ENCODE measurements around the gene ANP32A.

The ANP32A gene

DNA sequence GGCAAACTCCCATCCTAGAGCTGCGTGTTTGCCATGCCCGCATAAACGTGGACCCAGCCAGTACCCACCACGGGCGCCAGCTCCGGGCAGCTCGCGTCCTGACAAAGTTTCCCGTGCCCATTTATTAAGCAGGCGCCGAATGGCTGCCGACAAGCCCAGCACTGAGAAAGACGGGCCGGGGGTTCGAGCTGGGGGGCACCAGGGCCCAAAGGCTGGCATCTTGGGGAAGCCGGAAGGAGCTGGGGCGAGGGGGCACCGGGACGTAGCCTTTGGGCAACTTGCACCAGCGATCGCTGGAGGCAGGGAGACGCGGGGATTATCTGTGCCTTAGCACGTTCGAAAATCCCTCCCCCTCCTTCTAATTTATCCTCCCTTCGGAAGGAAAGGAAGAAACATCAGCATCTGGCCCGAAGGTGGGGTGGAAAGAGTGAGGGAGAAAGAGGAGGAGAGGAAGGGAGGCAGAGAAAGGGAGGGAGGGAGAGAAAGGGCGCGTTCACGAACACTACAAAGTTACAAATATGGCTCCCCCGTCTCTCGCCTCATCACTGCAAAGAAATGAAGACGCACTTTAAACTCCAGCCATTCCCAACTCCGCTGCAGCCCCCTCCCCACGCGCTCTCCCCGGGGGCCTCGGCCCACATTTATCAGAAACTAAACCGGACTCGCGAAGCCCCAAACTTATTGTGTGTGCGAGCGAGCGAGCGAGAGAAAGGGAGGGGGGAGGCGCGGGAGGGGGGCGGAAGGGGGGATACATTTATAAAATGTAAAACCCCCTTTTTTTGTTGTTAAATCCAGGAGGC is 1.0 kb downstream of the ANP32A start:
- DNase-seq = peak; percentile 47

DNA sequence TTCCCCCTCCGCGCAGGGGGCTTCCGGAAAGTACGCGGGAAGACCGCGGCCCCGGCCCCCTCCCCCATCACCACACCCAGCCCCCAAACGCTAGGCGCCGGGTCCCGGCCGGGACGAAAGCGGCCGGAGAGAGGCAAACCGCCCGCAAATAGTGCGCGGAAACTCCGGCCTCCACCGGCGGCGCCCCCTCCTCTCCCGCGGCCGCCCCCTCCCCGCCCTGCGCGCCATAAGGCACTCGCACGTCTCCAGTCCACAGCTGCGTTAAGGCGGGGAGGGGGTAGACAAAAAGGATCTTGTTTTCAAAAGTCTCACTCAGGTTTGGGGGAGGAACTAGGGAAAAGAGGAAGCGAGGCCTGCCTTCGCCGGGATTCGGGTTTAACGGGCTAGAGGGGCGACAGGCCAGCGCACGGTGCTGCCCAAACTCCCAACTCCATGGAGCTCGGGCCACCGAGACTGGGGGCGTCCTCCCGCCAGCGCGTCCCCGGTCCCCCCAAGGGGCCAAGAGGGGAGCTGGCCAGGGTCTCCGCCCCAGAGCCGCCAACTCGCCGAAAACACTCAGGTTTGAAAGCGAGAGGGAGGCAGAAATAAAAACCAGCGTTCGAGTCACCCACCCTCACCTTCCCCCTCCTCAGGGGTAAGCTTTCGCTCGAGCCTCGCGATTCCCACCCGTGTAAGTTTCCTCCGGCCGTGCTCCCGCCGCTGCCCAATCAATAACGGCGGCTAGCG is 1.8 kb downstream of the ANP32A start:
- DNase-seq = peak; percentile 51

DNA sequence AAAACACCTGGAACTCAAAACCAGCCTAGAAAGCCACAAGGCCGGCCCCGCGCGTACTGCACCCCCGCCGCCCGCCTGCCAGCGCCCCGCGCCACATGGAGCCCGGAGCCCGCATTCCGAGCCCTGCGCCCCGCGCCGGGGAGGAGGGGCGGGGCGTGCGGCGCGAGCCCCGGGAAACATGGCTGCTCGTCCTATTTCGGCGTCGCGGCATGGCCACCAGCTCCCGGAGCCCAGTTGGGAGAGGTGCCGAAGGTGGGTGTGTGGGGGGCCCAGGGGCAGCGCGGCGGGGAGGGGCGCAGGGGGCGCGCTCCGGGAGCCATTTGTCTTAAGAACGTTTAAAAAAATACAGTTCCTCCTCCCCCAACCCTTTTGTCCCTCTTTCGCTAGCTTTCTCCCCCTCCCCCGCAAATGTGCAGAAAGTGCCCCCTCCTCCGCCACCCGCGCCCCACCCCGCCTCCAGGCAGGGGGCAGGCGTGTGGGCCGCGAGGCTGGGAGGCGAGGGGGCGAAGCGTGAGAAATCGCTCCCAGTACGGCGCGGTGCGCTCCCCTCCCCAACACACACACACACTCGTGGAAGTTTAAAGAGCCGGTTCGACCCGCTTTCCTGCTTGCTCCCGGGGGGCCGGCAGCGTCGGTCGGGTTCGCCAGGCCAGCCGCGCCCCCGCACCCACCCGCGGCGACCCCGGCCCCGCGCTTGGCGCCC is 2.5 kb downstream of the ANP32A start:
- peak; percentile 71 for DNase-seq

DNA sequence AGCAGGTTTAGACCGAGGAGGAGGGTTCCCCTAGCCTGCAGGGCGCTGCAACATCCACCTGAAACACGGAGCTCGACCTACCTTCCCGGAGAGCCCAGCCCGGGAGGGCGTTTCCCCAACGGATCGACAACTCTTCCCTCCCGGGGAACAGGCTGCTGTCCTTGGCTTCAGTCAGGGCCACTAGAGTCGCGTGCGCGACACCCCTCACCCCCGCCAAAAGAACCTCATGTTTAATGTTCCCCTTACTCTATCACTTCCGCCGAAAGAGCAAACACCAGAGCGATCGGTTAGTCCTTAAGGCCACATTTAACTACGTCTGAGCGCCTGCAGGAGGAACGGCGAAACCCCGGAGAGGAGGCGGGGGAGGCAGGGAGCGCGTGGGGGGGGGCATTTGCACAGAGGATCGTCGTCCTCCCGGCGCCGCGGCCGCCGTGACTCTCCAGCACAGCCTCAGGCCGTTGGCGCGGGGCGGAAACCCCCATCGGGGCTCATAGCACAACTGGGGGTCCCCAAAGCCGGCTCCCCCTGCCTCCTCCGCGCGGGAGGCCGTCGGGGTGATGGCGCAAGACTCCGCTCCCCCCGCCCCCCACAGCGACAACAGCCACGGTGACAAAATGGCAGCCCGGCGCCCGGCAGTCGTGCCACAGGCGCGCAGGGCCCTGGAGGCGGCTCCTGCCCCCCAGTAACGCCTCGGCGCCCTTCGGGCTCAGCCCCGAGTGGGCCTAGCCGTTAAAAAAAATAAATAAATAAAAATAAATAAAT is 3.2 kb downstream of the ANP32A start:
- DNase-seq = peak; percentile 75

DNA sequence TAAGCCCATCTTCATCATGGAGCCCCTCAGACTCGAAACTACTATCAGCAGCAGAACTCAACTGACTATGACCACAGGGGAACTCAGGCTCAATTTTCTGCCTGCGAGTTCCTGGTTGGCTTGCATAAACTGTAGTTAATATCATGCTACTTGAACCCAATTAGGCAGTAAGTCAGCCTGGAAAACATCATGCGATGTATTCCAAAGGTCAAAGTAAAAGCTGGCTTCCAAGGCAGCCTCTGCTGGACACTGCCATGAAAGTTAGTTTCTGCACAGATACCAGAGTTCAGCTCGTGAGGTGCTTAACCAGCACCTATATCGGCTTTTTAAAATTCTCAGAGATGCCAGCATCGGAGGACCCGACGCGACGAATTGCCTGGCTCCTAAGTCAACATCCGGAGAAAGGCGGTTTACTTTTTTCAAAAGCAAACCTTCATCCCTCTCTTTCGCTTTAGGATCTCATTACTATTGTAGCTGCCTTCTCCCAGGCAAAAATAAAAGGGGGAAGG is 3.8 kb downstream of the ANP32A start:
- DNase-seq = no peak

DNA sequence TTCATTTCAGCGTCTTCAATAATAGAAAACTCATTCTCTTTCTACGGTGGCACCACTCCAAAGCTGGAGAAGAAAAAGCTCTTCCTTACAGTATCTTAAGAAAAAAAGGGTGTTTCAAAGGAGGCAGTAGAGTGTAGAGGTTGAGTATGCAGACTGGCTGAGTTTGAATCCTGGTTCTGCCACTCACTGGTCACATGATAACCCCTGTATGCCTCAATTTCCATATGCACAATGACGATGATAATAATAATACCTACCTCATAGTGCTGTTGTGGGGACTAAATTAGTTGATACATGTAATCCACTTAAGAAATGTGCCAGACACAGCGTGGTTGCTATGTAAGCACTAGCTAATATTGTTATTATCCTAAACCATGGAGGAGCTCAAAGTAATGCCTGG is 4.5 kb downstream of the ANP32A start:
- DNase-seq = no peak

DNA sequence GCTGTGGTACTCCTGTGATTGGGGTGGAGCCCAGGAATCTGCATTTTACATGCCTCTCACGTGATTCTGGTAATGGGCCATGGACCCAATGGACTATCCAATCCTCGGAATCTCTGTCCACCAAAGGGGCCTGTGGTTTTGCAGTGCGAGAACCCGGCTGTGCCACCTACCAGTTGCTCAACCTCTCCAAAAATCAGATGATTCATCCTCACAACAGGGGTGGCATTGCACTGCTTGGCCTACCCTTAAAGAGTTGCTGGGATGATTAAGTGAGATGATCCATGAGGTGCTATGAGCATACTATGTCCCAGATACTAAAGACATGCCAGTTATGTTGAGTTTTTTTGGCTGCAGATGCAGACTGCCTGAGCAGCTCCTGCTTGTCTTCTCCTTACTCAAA is 5.1 kb downstream of the ANP32A start:
- DNase-seq = no peak

DNA sequence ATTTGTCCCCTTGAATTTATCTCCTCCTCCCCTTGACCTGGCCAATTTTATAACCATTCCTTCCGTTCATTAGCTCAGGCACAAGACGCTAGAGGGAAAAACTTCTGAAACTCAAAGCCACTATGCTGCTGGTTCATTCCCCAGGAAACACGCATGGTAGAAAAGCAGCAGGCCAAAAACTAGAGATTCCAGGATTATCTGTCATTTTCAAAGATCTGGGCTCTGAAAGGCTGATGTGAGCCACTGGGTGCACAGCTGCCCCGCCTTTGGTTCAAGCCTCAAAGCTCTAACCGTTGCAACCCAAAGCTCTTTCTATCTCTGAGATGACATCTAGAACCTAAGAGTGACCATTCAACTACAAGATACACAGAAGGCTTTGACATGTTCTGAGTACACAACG is 6.1 kb downstream of the ANP32A start:
- no peak for DNase-seq

DNA sequence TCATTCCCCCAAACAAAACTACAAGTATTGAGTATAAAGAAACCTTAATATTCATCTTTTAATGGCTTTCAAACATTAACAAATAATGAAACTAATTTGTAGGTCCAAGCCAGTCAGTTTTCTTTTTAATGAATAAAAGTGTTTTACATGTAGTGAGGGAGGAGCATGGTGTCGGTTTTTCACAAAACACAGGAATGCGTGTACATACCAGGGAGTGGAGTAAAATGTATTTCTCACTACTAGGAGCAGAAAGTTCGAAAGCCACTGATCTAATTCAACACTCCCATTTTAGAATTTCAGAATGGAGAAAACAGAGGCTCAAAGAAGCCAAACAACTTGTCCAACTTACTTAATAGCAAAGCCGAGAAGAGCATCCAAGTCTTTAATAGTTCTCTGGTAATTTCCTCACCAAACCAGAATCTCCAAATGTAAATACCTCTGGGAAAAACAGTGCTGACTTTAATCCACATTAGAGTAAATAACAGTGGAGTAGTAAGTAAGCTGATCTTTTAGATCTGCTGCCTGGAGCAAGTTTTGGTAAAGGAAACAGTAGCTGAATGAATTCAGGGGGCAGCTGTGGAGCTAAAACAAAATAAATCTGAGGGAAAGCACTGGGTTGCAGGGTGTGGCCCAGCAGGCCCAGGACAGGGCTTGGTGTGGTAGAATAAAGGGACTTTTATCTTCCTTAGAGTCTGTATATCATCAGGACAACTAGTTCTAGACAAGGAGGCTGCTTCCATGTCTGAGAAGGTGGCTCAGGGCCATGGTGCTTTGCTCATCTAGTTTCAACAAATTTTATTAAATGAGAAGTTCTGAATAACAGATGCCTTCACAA is 7.9 kb downstream of the ANP32A start:
- no peak for DNase-seq

DNA sequence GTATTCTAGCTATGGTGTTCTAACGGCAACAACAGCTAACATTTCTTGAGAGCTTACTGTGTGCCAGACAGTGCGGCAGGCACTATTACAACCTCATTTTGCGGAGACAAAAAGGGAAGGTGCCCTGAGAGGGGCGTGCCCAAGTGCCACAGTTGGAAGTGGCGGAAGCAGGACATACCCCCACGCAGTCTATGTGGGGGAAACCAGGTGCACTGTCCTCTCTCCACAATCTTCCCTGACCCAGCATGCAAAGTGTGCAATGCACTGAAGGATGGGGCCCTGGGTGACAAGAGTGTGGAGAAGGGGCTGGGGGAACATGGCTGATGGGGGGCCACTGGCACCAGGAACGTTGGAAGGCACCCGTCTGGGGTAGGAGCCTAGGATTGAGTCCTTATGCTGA is 8.6 kb downstream of the ANP32A start:
- no peak for DNase-seq

DNA sequence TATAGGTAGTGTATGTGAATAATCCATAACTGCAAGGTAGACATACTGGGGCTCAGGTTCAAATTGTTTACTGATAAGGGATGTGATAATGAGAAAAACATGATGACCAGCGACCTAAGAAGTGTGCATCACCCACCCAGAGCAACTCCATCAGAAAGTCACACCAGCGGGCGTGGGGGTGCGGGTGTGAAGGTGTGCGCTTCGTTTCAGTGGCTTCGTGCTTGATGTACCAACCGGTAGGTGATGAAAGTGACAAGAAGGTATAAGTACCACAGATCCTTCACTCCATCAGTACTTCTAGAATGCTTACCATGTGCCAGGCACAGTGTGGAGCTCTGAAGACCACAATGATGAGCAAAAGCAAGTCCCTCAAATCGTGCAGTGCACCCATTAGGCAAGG is 11.2 kb downstream of the ANP32A start:
- DNase-seq = no peak

DNA sequence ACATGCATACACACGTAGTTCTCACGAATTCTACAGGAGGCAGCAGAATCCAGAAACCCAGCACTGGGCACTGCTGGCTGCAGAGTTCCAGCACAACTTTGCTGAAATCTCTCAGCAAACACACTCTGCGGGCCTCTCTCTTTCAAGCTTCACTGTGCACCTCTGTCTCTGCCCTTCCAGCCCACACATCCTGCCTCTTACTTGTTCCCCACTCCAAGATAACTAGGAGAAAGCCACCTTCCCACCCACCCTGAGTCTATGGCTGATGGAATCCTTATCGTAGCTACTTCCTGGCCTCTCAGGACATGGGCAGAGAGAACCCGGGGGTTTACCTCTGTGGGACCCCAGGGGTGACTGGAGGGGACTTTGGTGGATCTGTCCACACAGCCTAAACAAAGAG is 11.9 kb downstream of the ANP32A start:
- DNase-seq = no peak

DNA sequence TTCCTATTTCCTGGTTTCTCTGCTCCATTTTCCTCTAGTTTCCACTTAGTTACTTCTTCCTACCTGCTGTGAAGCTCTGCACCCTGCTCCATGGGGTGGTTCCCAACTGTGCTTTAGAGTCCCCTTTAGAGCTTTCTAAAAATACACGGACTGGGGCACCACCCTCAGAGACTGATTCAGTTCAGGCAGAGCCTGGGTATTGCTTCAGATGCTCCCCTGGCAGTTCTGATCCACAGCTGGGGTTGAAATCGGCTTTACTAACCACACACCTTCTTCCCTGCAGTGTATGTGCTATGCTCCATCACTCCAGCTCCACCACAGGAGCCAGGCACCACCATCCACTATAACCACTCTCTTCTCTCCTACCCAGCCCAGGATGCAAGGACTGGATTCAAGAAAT is 12.6 kb downstream of the ANP32A start:
- DNase-seq = no peak

DNA sequence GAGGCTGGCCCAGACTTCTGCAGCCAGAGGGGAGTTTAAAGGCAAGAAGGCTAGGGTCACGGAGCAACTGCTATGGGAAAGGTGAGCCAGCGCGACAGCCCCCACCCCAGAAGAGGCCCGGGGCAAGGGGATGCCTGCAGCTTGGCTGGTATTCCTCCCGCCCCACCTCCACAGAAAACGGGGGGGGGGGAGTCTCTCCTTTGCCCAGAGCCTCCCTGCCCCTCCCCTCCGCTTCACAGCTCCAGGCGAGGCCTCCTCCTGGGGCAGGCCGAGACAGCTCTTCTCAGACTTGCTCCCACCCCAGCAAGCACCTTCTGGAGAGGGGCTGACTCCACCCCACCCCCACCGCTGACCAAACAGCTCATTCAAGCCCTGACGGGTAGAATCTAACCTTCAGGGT is 13.4 kb downstream of the ANP32A start:
- no peak for DNase-seq

DNA sequence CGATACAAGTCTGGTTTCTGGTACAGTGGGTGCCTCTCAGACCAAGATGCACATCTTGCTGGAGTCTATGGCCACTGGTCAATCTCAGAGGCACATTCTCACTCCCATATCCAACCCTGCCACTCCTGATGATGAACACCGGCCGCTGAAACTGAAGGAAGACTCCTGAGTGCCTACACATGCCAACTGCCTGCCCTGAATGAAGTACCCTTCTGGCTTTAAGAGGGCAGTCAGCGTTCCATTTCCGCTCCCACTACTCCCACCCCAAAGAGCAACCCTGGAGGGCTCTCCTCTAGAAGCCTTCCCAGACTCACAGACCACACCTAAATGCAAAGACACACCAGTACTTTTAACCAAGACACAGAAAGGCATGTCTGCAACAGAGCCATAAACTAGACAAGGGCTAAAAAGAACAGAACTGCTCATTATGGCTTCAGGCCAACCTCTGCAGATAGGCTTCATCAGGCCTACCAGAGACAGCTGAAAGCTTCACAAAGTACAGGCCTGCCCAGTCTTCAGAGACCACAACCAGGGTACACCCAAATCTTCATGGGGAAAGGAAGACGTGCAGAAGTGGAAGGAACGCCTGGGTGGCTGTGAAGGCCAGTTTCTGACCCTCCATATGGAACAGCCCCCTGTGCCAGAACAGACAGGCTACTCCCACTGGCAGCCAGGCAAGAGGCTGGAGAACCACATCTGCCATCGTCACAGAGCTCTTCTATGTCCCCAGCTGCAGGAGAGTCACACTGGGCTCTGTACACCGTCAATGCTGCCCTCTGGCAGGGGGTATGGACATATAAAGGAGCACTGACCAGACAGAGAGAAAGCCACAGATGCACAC is 14.3 kb downstream of the ANP32A start:
- no peak for DNase-seq

DNA sequence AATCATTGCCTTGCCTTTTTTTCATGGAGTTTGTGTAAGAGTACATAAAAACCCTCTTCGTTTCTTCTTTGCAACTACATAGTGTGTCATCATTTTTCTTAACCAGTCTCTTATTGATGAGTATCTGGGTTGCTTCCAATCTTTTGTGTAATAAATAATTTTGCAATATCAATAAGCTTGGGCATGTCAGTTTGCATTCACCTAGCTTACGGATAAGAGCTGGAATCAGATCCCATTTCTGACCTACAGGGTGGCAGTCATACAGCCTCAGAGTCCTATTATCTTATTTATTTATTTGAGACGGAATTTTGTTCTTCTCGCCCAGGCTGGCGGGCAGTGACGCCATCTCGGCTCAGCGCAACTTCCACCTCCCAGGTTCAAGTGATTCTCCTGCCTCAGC is 18.3 kb downstream of the ANP32A start:
- DNase-seq = no peak

DNA sequence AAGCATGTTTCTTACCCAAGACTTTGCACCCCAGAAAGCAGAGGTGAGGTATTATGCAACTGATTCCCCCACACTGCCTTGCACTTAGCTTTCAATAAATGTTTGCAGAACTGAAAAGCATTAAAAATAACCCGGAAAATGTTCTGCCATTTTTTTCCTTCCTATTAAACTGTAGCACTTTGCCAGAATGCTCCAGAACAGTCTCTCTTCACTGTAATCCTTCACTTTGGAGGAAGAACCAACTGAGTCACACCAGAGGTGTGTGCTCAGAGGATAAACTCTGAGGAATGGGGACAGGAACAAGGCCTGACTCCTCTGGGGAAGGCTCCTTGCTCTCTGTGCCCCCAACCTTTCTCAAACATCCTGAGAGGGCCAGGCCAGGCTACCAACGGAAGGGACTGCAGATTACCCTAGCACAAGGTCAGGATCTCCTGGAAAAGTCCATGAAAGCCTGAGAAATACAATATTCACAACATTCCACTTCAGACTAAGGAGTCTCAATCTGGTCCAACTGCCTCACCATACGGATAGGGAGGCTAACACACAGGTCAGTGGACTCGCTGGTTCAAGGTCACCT is 19.0 kb downstream of the ANP32A start:
- DNase-seq = no peak

DNA sequence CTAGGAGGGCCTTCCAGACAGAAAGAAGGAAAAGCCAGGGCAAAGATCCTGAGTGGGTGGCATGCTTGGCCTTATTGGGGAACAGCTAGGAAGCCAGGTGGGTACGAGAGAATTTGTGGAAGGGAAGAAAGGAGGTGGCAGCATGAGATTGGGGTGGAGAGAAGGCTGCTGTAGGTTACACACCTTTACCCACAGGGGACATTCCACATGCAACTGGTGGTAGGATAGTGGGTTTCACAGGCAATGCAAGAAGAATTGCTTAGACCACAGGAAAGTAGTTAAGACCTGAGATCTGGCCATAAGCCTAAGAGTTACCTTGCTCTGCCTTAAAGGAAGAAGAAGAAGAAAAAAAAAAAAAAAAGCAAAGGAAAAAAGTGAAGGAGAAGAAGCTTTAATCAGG is 19.8 kb downstream of the ANP32A start:
- no peak for DNase-seq

DNA sequence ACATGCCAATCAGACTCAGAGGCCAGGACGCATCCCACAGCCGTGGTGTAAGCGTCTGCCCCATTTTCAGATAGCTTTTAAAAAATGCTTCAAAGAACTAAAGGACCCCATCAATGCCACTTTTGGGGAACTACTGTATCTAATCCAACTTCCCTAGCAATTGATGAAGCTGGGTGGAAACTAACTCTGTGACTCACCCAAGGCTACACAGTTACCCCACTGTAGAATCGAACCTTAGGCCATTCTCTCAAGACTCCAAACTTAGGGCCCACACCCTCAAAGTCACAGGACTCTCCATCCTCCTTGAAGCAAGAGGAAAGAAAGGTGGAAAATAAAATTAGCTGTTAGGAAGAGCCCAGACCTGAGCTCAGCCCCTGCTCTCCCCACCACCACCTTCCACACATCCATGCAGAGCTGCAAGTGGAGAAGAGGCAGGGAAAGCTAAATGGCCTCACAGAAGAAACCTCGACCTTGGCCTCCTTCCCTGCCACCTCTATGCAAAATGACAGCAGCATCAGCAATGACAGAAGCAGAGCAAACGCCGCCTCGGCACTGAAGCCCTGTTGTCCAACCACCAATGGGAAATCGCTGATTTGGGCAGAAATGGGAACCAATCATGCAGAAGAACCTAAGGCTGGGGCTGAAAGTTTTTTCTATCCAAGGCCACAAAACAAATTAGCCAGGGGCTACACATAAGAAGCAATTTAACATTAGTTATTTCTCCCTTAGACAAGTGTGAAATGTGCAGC is 22.2 kb downstream of the ANP32A start:
- no peak for DNase-seq
